GM12874 (cell line): ENCODE data around the gene KIAA1217.

Experiments
- TF ChIP-seq, protein P1 (sequence below): IDR thresholded peaks from 2 replicates; pipeline ENCODE4 v1.5.1; 2011; ENCODE audit warnings: low read depth, mild to moderate bottlenecking, control low read depth, low read length, moderate library complexity; ENCODE audit not compliant: insufficient read depth

Gene KIAA1217

DNA sequence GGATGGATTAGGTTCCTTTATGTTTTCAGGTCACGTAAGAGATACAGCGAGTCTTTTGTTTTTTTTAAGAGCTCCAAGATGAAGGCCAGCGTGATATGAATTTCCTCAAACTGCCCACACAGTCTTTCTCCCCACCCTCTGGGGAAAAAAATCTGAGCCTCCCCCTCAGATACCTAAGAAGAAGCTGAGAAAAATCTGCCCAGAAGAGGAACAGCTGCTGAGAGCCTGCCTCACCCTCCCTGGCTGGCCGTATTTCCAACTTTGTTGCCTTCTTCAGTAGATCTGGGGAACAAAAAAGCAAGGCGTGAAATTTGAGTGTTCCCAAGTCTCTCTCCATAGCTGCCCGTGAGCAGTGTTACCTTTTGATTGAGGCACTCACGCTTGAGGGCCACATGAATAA, 208.1 kb downstream of the KIAA1217 start:
- TF ChIP-seq, protein P1, sequence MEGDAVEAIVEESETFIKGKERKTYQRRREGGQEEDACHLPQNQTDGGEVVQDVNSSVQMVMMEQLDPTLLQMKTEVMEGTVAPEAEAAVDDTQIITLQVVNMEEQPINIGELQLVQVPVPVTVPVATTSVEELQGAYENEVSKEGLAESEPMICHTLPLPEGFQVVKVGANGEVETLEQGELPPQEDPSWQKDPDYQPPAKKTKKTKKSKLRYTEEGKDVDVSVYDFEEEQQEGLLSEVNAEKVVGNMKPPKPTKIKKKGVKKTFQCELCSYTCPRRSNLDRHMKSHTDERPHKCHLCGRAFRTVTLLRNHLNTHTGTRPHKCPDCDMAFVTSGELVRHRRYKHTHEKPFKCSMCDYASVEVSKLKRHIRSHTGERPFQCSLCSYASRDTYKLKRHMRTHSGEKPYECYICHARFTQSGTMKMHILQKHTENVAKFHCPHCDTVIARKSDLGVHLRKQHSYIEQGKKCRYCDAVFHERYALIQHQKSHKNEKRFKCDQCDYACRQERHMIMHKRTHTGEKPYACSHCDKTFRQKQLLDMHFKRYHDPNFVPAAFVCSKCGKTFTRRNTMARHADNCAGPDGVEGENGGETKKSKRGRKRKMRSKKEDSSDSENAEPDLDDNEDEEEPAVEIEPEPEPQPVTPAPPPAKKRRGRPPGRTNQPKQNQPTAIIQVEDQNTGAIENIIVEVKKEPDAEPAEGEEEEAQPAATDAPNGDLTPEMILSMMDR: no peak

DNA sequence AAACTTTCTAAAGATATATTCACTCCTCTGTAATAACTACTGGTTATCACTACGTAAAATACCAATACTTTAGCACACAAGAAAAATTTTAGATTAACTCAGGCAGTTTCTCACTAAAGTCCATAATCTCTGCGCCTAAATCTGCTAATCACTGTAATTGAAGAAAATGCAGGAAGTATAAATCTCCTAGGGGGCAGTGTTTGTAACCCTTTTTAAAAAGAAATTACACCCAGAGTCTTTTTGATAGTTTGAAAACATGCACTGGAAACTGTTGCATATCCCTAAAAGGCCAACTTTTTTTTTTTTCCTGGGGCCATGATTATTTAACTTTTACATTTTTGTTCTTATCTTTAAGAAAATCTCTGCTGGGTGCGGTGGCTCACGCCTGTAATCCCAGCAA, 209.6 kb downstream of the KIAA1217 start:
- TF ChIP-seq, protein P1: no peak

DNA sequence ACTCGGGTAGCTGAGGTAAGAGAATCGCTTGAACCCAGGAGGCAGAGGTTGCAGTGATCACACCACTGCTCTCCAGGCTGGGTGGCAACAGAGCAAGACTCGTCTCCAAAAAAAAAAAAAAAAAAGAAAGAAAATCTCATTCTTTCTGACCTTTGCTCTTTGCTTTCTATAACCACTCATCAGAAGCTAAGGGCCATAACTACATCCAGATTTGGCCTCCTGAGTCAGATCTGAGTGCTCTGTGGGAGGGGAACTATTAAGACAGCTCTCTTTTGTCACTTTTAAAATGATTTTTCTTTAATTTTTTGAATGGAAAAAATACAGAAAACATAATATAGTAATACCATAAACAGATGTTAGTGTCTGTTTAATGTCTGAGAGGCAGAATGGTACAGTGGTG, 210.1 kb downstream of the KIAA1217 start:
- TF ChIP-seq, protein P1: no peak

DNA sequence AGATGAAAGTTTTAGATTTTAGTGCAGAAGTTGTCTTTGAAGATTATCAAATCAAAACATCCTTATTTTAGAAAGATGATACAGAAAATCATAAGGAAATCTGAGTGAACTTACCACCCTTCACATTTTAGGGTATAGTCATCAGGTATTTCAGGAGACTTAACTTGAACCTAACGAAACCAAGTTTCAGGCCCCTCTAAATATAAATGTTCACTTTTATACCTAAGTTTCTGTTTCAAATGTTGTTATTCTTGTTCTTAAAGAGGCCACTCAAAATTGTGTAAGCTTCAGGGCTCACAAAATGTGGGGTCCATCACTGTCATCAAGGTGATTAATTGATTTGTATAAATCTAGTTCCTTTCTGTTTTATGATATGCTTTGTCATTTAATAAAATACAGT, 216.2 kb downstream of the KIAA1217 start:
- TF ChIP-seq, protein P1: no peak

DNA sequence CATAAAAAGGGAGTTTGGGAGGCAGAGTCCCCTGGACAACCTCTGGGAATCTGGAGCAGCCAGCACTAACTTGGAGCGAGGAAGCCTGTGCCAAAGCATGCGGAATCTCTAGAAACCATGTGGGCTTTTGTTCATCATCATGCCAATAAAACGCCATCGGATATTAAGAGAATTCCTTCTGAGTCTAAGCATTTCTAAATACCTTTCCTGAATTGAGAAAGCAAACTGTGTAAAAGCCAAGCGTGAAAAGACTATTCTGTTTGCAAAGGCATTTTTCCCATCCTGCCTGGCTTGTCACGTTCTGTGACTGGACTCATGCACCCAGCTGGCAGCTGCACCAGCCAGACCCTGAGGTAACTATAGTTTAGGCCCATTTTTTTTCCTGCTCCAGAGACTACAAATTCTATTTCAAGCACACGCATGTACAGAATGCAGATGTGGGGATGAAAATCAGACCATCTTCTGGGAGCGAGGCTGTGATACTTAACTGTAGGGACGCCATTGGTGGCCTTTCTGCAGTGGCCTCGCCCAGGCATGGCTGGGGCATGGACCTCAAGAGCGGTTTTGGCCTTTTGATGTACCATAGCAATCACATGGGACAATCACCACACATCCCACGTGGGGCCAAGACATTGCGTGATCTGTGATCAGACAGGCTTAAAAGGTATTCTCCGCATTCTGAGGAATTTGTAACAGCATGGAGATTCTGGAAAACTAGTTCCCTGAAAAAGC, 218.9 kb downstream of the KIAA1217 start:
- TF ChIP-seq, protein P1: no peak

DNA sequence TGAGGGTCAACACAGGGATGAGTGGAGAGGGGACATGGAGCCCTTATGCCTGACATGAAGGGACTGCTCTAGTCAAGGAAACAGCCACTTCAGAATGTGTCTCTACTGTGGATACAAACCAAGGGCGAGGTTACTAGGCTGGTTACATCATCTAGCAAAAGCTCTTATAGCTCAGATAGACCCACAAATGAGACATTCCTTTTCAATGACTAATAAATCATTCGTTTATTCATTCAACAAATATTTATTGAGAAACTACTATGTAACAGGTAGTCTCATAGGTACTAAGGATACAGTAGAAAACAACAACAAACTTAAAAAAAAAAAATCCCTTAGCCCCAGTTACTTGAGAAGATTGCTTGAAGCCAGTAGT, 219.5 kb downstream of the KIAA1217 start:
- TF ChIP-seq, protein P1: no peak

DNA sequence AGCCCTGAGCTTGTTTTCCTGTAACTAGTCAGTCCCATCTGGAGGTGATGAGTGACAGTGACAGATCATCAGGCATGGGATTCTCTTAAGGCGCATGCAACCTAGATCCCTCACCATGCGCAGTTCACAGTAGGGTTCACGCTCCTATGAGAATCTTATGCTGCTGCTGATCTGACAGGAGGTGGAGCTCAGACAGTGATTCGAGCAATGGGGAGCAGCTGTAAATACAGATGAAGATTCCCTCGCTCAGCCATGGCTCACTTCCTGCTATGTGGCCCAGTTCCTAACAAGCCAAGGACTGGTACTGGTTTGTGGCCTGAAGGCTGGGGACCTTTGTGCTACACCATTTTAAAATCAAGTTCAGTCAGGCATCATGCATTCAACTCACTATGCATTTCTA, 221.7 kb downstream of the KIAA1217 start:
- TF ChIP-seq, protein P1: no peak
